HG03025 (cell line): ENCODE measurements around the gene PLEKHA7.
"Not testable (repeated sequence)": the region's sequence is repeated elsewhere in the genome, so short reads cannot be mapped to it uniquely, and the experiment has no call there.

ENCODE experiments used
- ATAC-seq: cut with Tn5 transposase; IDR thresholded peaks from one replicate; pipeline ENCODE4 v1.9.1; 2021; ENCODE audit warnings: mild to moderate bottlenecking, moderate library complexity; ENCODE audit not compliant: unreplicated experiment, low FRiP score

The PLEKHA7 gene

GRCh38 chr11:16977994-16978315 is 36.3 kb downstream of the PLEKHA7 start:
- ATAC-seq, result no peak

- ATAC-seq, result no peak
These were observed 36.8 kb downstream of the PLEKHA7 start for GRCh38 chr11:16977136-16977993.

- ATAC-seq, result no peak
These were observed 37.8 kb downstream of the PLEKHA7 start for GRCh38 chr11:16976379-16976778.

- ATAC-seq, result no peak
These were observed 38.3 kb downstream of the PLEKHA7 start for GRCh38 chr11:16975906-16976305.

GRCh38 chr11:16973338-16973964 is 40.8 kb downstream of the PLEKHA7 start:
- no peak for ATAC-seq

GRCh38 chr11:16969010-16969999 is 44.9 kb downstream of the PLEKHA7 start:
- ATAC-seq, result no peak

GRCh38 chr11:16968196-16968595 is 46.0 kb downstream of the PLEKHA7 start:
- no peak for ATAC-seq

- ATAC-seq, result no peak
These were observed 47.1 kb downstream of the PLEKHA7 start for GRCh38 chr11:16966930-16967671.

GRCh38 chr11:16964501-16964900 is 49.7 kb downstream of the PLEKHA7 start:
- no peak for ATAC-seq

- no peak for ATAC-seq
These were observed 50.8 kb downstream of the PLEKHA7 start for GRCh38 chr11:16963316-16963876.

GRCh38 chr11:16962589-16962988 is 51.6 kb downstream of the PLEKHA7 start:
- ATAC-seq, result not testable (repeated sequence)

GRCh38 chr11:16962146-16962545 is 52.1 kb downstream of the PLEKHA7 start:
- ATAC-seq, result no peak

- no peak for ATAC-seq
These were observed 54.0 kb downstream of the PLEKHA7 start for GRCh38 chr11:16960250-16960649.

- no peak for ATAC-seq
These were observed 54.6 kb downstream of the PLEKHA7 start for GRCh38 chr11:16959602-16960001.

- no peak for ATAC-seq
These were observed 55.4 kb downstream of the PLEKHA7 start for GRCh38 chr11:16958833-16959232.

GRCh38 chr11:16956538-16957153 is 57.6 kb downstream of the PLEKHA7 start:
- ATAC-seq, result no peak

- ATAC-seq, result no peak
These were observed 60.6 kb downstream of the PLEKHA7 start for GRCh38 chr11:16953663-16954062.

- ATAC-seq, result no peak
These were observed 67.5 kb downstream of the PLEKHA7 start for GRCh38 chr11:16946477-16947282.
